ENCODE data around the gene AIFM3. TPM values are rescaled to one million over a fixed set of nuclear protein-coding genes. Genes with fewer than 3 reads are reported as not detected.
"Not testable (repeated sequence)": the region's sequence is repeated elsewhere in the genome, so short reads cannot be mapped to it uniquely, and the experiment has no call there.

AIFM3 gene
- total RNA-seq, 4 donors from 2014 or later, result 0.11 to 2.0 (median 0.80) TPM

- Histone ChIP-seq H3K4me1 (peaks cover 38 to 41% of the 10 kb centered on the region in 2 donors), H3K27me3 (no peaks in the 10 kb centered on the region), H3K4me3 (replicated peaks in 1 of 3) (no peak overlapping the region), H3K36me3 (no peaks in the 10 kb centered on the region), H3K9me3 (no peaks in the 10 kb centered on the region), H3K27ac (no peak overlapping the region)
- no peak for DNase-seq
- WGBS, 2 donors, result 60 to 88% methylated on average over 3 of the region's 3 CpGs
- intact Hi-C loops (cut with DNase I), result no loop called here
- TF ChIP-seq CTCF (IDR thresholded peaks at IDR 0.05), result no peak
- no peak for TF ChIP-seq POLR2A (IDR thresholded peaks at IDR 0.05)
These were observed 44.8 kb upstream of the AIFM3 start for GRCh38 chr22:20922141-20922751.

GRCh38 chr22:20926243-20926642 lies 40.8 kb upstream of the AIFM3 start:
- TF ChIP-seq POLR2A (IDR thresholded peaks at IDR 0.05) (no peak), CTCF (IDR thresholded peaks at IDR 0.05) (no peak)
- no peak for DNase-seq
- Histone ChIP-seq H3K9me3 (no peaks in the 10 kb centered on the region), H3K36me3 (no peaks in the 10 kb centered on the region), H3K4me3 (replicated peaks in 1 of 3) (no peak overlapping the region), H3K4me1 (peaks cover 19 to 28% of the 10 kb centered on the region in 2 donors), H3K27me3 (no peaks in the 10 kb centered on the region), H3K27ac (no peak overlapping the region)
- intact Hi-C loops (cut with DNase I), result no loop called here
- WGBS, 2 donors, result 68 to 79% methylated on average over 2 of the region's 2 CpGs

GRCh38 chr22:20927940-20928572 lies 39.0 kb upstream of the AIFM3 start:
- no peaks in the 10 kb centered on the region for H3K36me3 ChIP-seq
- no peak overlapping the region for H3K4me3 ChIP-seq (replicated peaks in 1 of 3)
- intact Hi-C loops (cut with DNase I), result no loop called here
- WGBS, 2 donors, result 86 to 90% methylated on average over 4 of the region's 4 CpGs
- no peak overlapping the region for H3K27ac ChIP-seq
- no peak for DNase-seq
- TF ChIP-seq CTCF (IDR thresholded peaks at IDR 0.05) (no peak), POLR2A (IDR thresholded peaks at IDR 0.05) (no peak)
- no peaks in the 10 kb centered on the region for H3K27me3 ChIP-seq
- peaks cover 13 to 17% of the 10 kb centered on the region in 2 donors for H3K4me1 ChIP-seq
- H3K9me3 ChIP-seq, result no peaks in the 10 kb centered on the region

GRCh38 chr22:20928573-20928967 lies 38.5 kb upstream of the AIFM3 start:
- Histone ChIP-seq H3K4me3 (replicated peaks in 1 of 3) (no peak overlapping the region), H3K9me3 (no peaks in the 10 kb centered on the region), H3K27ac (no peak overlapping the region), H3K4me1 (peaks cover 13 to 17% of the 10 kb centered on the region in 2 donors), H3K27me3 (no peaks in the 10 kb centered on the region), H3K36me3 (no peaks in the 10 kb centered on the region)
- intact Hi-C loops (cut with DNase I), result no loop called here
- no peak for TF ChIP-seq CTCF (IDR thresholded peaks at IDR 0.05)
- TF ChIP-seq POLR2A (IDR thresholded peaks at IDR 0.05), result no peak
- DNase-seq, result no peak
- whole genome bisulfite sequencing, 2 donors, result 90 to 92% methylated on average over 4 of the region's 4 CpGs

- intact Hi-C loops (cut with DNase I), result no loop called here
- Histone ChIP-seq H3K27ac (no peak overlapping the region), H3K4me1 (peaks cover 13 to 17% of the 10 kb centered on the region in 2 donors), H3K9me3 (no peaks in the 10 kb centered on the region), H3K36me3 (peaks cover 0 to 4% of the 10 kb centered on the region in 2 donors), H3K4me3 (replicated peaks in 1 of 3) (no peak overlapping the region), H3K27me3 (no peaks in the 10 kb centered on the region)
- no peak for TF ChIP-seq POLR2A (IDR thresholded peaks at IDR 0.05)
- no peak for TF ChIP-seq CTCF (IDR thresholded peaks at IDR 0.05)
- DNase-seq, result no peak
- WGBS, 2 donors, result 96 to 100% methylated on average over 1 of the region's 1 CpG
These were observed 37.1 kb upstream of the AIFM3 start for GRCh38 chr22:20930004-20930403.

- WGBS, 2 donors, result 96 to 99% methylated on average over 12 of the region's 12 CpGs
- peaks cover 10 to 14% of the 10 kb centered on the region in 2 donors for H3K4me1 ChIP-seq
- DNase-seq; H3K9me3 ChIP-seq; H3K27ac ChIP-seq; H3K36me3 ChIP-seq; intact Hi-C loops (cut with DNase I); H3K4me3 ChIP-seq (replicated peaks in 1 of 3); H3K27me3 ChIP-seq: not testable (repeated sequence)
These were observed 36.6 kb upstream of the AIFM3 start for GRCh38 chr22:20930435-20930834.

All from thyroid gland (tissue), 4 donors.